NCI-H187 treated with DMSO at 0.1 percent for 48 hours (cell line): ENCODE results near the gene TPRKB.
"Not testable (repeated sequence)": the region's sequence is repeated elsewhere in the genome, so short reads cannot be mapped to it uniquely, and the experiment has no call there.

ENCODE experiments used
- DNase-seq: peaks from one replicate; lab custom pipeline; 2025; lab: John Stamatoyannopoulos, UW

Gene TPRKB

DNA sequence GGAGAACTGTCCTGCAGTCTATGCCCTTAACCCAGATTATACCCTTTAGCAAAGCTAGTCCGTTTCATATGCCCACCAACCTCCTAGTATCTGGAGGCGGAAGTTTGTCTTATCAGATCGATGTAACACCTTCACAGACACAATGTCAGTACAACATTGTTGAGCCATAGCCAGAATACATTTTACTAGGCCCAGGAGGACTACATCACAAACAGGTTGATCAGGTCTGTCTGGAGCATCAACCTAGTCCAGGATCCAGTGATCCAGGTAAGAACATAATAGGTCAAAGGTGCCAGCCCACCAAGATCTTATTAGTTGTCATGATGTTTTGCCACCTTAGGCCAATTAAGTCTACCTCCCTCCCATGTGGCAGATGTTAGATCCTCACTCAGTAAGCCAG lies 2.0 kb upstream of the TPRKB start:
- no peak for DNase-seq

GRCh38 chr2:73736378-73736777 lies 767 bp downstream of the TPRKB start:
- no peak for DNase-seq

DNA sequence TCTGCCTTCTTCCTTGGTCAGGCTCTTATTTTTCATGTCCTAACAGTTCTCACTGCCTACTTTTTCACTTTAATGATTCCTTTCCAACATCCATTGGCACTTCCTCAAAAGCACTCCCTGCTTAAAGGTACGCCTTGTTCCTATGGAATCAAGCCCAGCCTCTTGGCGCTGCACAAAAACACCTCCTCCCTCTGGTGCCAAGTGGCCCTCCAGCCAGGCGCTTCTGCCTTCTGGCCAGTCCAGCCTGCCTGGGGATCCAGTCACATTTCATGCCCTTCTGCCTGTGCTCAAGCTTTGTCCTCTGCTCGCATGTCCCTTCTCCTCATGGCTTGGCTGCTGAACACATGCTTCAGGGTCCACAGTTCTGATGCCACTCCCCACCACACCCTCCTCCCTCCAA lies 6.3 kb downstream of the TPRKB start:
- DNase-seq: no peak

- no peak for DNase-seq
These were observed 8.4 kb downstream of the TPRKB start for GRCh38 chr2:73728711-73729110.

- DNase-seq: no peak
These were observed 9.1 kb downstream of the TPRKB start for GRCh38 chr2:73728043-73728442.

GRCh38 chr2:73726657-73727056 lies 10.5 kb downstream of the TPRKB start:
- DNase-seq: not testable (repeated sequence)

DNA sequence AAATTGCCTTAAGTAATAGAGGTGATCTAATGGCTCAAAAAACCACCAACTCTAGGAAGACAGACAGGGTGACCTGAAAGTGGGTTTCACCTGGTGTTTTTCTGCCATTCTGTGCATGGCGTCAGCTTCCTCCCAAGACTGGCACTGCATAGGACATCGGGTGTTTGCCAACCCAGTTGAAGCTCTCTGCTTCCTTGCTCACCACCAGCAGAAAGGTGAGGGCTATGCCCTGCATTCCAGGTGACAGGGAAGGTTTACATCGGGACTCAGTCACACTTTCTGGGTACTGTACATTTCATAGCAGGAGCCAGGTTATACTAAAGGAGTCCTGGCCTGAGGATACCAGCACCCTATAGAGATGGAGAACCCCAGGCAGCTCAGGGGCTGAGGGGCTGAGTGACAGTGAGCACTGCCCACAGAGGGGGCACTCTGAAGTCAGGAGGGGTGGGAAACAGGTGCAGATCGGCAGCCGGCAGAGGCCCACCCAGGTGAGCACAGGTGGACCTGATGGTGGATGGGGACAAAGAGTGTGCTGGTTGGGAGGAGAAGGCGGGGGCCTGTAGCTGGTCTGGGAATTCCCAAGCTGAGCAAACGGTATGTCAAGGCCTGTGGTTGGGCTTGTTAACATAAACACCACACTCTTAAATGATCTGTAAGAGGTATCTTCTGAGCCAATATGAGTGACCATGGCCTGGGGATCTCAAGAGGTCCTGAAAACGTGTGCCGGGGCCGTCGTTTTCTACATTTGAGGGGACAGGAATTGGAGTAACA lies 18.1 kb downstream of the TPRKB start:
- DNase-seq: no peak

DNA sequence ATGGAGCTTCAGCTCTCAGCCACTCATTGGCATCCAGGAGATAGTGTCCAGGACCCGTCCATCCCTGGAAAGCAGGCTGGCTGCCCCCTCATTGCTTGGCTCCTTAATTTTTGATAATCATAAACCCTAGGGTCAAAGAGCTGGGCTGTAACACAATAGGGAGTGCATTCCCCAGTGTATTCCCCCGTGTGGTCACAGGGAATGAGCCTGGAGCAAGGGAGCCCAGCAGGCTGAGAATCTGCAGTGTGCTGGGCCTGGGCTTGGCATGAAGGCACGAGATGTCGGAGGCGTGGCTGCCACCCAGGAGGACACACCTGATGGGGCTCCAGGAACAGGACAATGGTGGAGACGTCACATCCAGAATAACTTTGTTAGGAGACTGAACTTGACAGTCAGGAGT lies 18.7 kb downstream of the TPRKB start:
- no peak for DNase-seq

DNA sequence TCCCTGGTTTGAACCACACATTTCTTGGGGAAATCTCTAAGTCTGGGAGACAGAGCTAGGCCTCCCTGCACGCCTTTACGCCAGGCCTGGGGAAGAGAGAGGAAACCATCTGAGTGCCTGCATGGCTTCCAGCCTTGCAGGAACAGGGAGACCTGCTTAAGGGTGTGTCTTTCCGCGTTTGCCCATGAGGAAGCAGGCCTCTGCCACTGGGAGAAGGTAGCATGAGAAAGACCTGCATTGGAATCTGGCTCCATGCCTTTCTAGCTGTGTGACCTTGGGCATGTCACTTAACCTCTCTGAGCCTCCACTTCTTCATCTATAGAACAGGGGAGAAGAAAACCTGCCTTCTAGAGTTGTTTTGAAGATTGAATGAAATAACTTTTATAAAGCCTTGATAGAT lies 19.4 kb downstream of the TPRKB start:
- DNase-seq: not testable (repeated sequence)

- no peak for DNase-seq
These were observed 19.9 kb downstream of the TPRKB start for GRCh38 chr2:73717251-73717606.

DNA sequence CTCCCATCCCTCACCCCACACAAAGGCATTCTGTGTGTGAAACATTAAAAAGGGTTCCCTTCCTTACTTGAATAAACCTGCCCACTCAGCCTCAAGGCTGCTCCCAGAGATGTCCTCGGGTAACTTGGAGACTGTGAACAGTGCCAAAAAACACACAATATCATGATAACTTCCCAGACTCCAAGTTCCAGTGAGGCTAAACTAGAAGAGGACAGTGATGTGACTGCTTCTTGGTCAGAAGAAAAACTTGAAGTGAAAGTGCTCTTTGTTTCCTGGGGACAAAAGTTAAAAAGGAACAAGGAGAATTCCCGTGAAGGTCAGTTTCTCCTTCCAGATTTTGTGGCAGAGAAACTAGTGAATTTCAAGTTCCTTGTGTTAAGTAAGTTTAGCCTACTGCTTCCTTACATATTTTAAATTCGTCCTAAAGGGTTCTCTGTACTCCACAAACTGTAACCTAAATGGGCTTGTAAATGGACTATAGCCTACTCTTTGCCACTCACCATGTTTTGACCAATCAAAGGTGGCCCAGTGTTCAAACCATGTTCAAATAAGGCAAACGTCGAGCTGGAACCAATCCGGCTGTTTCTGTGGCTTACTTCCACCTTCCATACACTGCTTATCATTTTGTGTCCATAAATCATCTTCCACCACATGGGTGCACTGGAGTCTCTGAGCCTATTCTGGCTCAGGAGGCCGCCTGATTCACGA lies 20.4 kb downstream of the TPRKB start:
- DNase-seq: no peak

GRCh38 chr2:73714091-73714490 lies 23.1 kb downstream of the TPRKB start:
- DNase-seq: no peak

DNA sequence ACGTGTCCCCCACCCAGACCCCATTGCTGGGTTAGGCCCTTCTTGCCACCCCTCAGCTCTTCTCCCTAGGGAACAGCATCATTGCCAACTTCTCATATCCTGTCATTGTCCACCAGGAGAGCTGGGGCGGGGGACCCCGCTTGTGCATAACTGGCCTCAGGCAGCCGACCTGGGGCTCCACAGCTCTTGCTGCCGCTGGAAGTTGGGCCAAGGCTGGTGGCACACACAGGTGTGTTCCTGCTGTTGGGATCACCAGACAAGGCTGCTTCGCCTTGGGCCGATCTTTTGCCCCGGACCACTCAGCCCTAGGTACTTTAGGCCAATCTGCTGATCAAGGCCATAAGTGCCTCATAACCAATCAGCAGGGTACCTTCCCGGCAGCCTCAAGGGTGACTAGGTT lies 28.6 kb downstream of the TPRKB start:
- DNase-seq: no peak

DNA sequence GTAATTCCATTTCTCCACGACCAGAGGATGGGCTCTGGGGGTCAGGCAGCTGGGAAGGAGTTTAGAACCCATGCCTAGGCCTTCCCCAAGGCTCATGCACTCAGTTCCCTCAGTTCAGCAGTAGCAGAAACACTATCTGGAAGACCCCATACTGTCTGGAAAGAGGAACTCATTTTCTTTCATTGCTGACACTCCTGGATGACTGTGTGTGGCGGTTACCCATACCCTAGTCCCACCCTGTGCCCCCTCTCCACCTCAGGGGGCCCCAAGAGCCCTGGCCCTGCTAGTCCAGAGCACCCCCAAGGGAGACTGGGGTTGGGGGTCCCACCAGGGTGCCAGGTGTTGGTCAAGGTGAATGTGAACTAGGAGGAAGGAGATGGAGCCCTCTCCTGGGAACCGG lies 29.5 kb downstream of the TPRKB start:
- no peak for DNase-seq

DNA sequence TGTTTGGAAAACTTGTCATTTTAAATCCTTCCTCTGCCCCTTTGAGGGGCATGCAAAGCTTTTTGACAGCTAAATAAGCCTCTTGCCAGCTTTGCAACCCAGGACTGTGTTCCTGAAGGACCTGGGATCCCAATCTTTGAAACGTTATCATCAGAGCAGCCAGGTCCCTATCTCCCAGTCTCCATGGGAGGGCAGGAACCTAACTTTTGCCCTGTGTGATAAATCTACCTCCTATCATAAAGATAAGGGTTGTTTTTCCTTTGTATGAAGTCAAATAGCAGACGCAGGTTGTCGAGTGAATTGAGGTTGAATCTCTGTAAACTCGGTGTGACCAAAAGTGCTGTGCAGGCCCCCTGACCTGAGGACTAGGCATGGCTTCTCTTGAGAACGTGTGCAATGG lies 30.1 kb downstream of the TPRKB start:
- DNase-seq: no peak

- DNase-seq: no peak
These were observed 32.1 kb downstream of the TPRKB start for GRCh38 chr2:73705091-73705490.

- DNase-seq: no peak
These were observed 32.9 kb downstream of the TPRKB start for GRCh38 chr2:73704285-73704684.

GRCh38 chr2:73703675-73704074 lies 33.5 kb downstream of the TPRKB start:
- no peak for DNase-seq

- not testable (repeated sequence) for DNase-seq
These were observed 34.2 kb downstream of the TPRKB start for GRCh38 chr2:73702852-73703493.

GRCh38 chr2:73701968-73702665 lies 35.0 kb downstream of the TPRKB start:
- no peak for DNase-seq

DNA sequence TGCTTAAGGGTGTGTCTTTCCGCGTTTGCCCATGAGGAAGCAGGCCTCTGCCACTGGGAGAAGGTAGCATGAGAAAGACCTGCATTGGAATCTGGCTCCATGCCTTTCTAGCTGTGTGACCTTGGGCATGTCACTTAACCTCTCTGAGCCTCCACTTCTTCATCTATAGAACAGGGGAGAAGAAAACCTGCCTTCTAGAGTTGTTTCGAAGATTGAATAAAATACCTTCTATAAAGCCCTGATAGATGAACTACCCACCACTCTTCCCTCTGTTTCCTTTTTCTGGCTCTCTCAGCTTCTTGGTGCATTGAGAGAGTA lies 35.7 kb downstream of the TPRKB start:
- not testable (repeated sequence) for DNase-seq

DNA sequence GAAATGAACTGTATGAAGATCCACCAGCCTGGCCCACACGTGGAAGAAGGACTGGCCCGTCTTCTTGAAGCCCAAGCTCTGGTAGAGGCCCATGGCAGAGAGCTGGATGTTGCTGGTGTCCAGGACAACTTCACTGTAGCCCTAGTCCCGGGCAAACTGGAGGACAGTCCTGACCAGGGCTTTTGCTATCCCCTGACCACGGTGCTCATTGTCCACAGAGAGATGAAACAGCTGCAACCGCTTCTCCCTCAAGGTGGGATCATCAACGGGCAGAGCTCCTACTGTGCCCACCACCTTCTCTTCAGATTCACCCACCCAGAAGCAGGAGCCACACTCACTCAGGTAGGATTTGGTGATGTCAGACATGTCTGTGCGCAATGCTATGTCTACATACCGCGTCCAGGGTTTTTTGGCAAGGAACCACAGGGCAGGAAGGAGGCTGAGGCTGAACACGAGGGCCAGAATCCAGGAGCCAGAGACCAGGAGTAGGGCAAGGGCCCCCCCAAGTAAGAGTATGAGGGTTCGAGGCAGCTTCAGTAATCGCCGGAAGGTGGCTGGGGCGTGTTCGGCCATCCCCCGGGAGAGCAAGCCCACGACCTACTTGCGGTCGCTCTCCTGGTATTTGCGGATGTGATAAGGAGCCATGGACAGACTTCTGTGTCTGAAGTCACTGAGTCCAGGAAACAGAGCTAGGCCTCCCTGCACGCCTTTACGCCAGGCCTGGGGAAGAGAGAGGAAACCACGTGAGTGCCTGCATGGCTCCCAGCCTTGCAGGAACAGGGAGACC lies 36.3 kb downstream of the TPRKB start:
- DNase-seq: no peak
